Measurements from ENCODE around the gene SLC25A26. TPM values are rescaled to one million over a fixed set of nuclear protein-coding genes. Genes with fewer than 3 reads are reported as not detected.

Gene SLC25A26
- total RNA-seq, 2 donors from 2014 or later = 27.1 to 32.6 TPM

- Mint-ChIP-seq H3K27ac (peak overlapping the region; percentile 87), H3K4me3 (no peak overlapping the region), H3K27me3 (no peaks in the 10 kb centered on the region), H3K9me3 (no peaks in the 10 kb centered on the region), H3K4me1 (peaks cover 7% of the 10 kb centered on the region), H3K36me3 (ENCODE audit: low read depth) (peaks cover 86% of the 10 kb centered on the region)
- no peak for ATAC-seq (replicated peaks)
Measured at GRCh38 chr3:66399529-66400232, 178.9 kb downstream of the SLC25A26 start.

GRCh38 chr3:66400411-66401156 lies 179.8 kb downstream of the SLC25A26 start:
- Mint-ChIP-seq H3K27me3 (no peaks in the 10 kb centered on the region), H3K4me1 (no peaks in the 10 kb centered on the region), H3K4me3 (no peak overlapping the region), H3K36me3 (ENCODE audit: low read depth) (peaks cover 86% of the 10 kb centered on the region), H3K9me3 (no peaks in the 10 kb centered on the region), H3K27ac (peak overlapping the region; percentile 10)
- no peak for ATAC-seq (replicated peaks)

DNA sequence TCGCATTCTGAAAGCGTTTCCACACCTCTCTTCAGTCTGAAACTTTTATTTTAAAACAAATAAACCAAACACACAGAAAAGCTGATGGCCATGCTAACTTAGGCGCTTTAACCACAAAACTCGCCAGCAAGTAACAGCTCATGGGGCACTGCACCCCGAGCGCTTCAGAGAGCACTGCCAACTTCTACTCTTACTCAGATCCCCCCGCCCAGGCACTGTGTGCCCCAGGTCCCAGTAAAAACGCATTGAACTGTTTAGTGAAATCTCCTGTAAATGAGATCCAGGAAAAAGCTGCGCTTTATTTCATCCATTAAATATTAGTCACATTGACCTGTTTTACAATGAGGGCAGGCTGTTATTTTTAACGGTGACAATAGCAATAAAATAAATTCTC lies 180.4 kb downstream of the SLC25A26 start:
- Mint-ChIP-seq H3K27me3 (no peaks in the 10 kb centered on the region), H3K36me3 (ENCODE audit: low read depth) (peaks cover 85% of the 10 kb centered on the region), H3K27ac (peak overlapping the region; percentile 10), H3K4me1 (no peaks in the 10 kb centered on the region), H3K4me3 (no peak overlapping the region), H3K9me3 (no peaks in the 10 kb centered on the region)
- no peak for ATAC-seq (replicated peaks)

- H3K4me3 Mint-ChIP-seq = no peak overlapping the region
- no peak for ATAC-seq (replicated peaks)
- peak overlapping the region; percentile 10 for H3K27ac Mint-ChIP-seq
- no peaks in the 10 kb centered on the region for H3K4me1 Mint-ChIP-seq
- H3K9me3 Mint-ChIP-seq = no peaks in the 10 kb centered on the region
- no peaks in the 10 kb centered on the region for H3K27me3 Mint-ChIP-seq
- peaks cover 85% of the 10 kb centered on the region for H3K36me3 Mint-ChIP-seq (ENCODE audit: low read depth)
Measured at GRCh38 chr3:66401675-66402491, 181.1 kb downstream of the SLC25A26 start.

DNA sequence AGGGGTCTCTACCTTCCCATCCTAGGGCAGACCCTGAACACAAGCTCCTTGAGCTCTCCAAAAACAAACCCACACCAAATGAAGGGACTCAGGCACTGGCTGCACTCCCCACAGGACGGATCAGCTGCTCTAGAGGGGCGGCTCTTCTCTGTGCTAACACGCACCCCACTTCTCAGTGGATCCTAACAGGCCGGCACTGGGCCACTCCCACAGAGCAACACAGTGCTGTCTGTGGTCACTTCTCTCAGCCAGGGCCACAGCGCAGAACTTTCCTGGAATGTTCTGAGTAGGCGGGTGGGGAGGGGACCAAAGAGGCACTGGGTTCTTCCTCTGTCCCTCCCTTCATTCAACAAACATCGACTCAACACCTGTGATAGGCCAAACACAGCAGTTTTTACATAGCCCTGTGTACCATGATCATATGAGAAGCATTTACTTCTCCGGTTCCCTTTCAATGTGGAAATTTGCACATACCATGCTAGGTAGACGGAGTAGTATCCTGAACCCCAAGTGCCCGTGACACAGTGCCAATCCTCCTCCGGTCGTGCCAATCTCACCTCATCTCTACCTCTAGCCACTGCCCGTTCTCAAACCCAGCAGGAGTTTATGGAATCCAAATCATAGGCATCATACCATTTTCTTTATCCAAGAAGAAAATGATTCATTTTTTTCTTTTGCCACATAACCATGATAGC lies 181.9 kb downstream of the SLC25A26 start:
- peaks cover 85% of the 10 kb centered on the region for H3K36me3 Mint-ChIP-seq (ENCODE audit: low read depth)
- H3K4me1 Mint-ChIP-seq = no peaks in the 10 kb centered on the region
- no peaks in the 10 kb centered on the region for H3K9me3 Mint-ChIP-seq
- no peaks in the 10 kb centered on the region for H3K27me3 Mint-ChIP-seq
- peak overlapping the region; percentile 10 for H3K27ac Mint-ChIP-seq
- no peak overlapping the region for H3K4me3 Mint-ChIP-seq
- ATAC-seq (replicated peaks) = no peak

DNA sequence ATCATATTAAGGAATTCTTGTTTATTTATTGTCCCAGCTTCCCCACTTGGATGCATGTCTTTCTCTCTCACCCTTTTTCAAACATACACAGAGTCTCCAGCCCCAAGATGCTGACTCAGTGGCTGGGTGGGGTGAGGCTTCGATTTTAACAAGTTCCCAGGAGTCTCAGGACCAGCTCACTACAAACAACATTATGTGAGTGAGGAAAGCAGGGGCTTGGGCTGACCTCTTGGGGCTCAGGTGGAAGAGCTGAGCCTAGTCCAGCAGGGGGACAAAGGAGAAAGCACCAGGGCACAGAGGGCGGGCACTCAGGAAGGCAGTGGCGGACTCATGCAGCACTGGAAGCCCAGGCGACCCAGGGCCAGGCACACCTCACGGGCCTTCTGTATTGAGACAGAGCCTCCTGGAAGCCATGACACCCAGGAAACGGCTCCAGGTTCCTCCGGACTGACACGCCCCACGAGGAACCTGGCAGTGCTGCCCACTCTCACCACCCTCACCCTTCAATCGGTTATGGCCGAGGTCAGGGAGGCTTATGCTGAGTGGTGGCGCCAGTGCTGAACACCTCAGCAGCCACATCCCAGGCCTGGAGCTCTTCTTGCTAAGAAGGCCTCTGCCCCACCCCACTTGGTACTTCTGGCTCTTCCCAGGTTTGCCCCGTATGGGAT lies 182.7 kb downstream of the SLC25A26 start:
- Mint-ChIP-seq H3K9me3 (no peaks in the 10 kb centered on the region), H3K4me3 (no peak overlapping the region), H3K36me3 (ENCODE audit: low read depth) (peaks cover 85% of the 10 kb centered on the region), H3K27ac (peak overlapping the region; percentile 10), H3K27me3 (no peaks in the 10 kb centered on the region), H3K4me1 (no peaks in the 10 kb centered on the region)
- ATAC-seq (replicated peaks) = no peak

GRCh38 chr3:66404197-66404596 lies 183.4 kb downstream of the SLC25A26 start:
- no peak for ATAC-seq (replicated peaks)

DNA sequence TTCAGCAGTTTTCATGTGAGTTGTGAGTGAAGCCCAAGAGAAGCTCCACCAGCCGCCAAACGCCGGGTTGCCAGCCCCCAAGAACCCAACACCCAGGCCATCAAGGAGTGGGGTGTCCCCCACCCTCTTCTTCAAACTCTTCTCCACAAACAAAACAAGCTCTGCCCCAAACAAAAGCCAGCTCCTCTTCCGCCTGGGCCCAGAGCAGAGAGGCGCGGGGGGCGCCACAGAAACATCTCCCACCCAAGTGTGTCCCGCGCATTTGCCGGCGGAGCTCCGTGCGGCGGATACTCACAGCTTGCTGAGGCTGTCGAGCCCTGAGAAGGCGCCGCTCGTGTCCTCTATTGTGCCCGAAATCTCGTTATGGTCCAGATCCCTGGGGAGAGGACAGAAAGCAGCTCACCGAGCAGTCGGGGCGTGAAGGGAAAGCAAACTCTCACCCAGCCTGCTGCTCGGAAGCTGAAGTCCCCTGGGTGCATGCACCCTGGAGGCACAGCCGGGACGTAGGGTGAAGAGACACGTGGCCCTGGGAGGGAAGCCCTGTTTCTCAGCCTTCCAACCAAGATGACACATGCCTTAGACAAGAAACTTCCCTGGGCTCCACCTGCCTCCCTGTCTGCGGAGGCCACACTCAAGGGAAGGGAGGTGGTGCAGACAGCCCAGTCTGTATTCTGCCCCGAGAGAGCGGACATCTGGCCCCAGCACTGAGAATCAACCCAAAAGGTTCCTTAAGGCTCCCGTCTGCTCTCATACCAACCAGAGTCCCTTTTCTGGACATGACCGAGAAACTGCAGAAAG lies 184.3 kb downstream of the SLC25A26 start:
- no peaks in the 10 kb centered on the region for H3K9me3 Mint-ChIP-seq
- no peaks in the 10 kb centered on the region for H3K4me1 Mint-ChIP-seq
- no peak overlapping the region for H3K27ac Mint-ChIP-seq
- H3K27me3 Mint-ChIP-seq = no peaks in the 10 kb centered on the region
- H3K4me3 Mint-ChIP-seq = no peak overlapping the region
- ATAC-seq (replicated peaks) = no peak
- peaks cover 89% of the 10 kb centered on the region for H3K36me3 Mint-ChIP-seq (ENCODE audit: low read depth)

More at GRCh38 chr3:66404197-66404596, 183.4 kb downstream of the SLC25A26 start:
- Mint-ChIP-seq H3K36me3 (ENCODE audit: low read depth) (peaks cover 85% of the 10 kb centered on the region), H3K27me3 (no peaks in the 10 kb centered on the region), H3K4me3 (no peak overlapping the region), H3K9me3 (no peaks in the 10 kb centered on the region), H3K4me1 (no peaks in the 10 kb centered on the region), H3K27ac (peak overlapping the region; percentile 31)

- Mint-ChIP-seq H3K9me3 (no peaks in the 10 kb centered on the region), H3K27me3 (no peaks in the 10 kb centered on the region), H3K4me1 (no peaks in the 10 kb centered on the region), H3K4me3 (no peak overlapping the region), H3K36me3 (ENCODE audit: low read depth) (peaks cover 95% of the 10 kb centered on the region), H3K27ac (no peak overlapping the region)
- no peak for ATAC-seq (replicated peaks)
Measured at GRCh38 chr3:66405701-66406091, 184.9 kb downstream of the SLC25A26 start.

DNA sequence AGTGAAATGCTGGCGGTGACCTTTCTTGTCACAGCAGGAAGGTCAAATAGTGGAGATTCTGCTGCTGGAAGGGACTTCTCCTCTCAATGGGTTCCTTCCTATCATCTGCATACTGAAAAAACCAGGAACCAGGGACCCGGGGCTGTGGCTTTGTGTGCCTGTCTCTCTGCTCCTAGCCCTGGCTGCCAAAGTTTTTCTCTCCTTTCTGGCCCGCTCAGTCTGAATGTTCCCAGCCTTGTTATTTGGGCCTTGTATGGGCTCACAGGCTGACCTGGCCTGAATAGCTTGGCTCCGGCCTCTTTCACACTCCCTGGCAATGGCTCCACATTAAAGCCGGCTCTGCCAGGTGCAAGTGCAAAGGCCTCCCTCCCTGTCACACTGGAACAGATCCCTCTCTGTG lies 185.4 kb downstream of the SLC25A26 start:
- ATAC-seq (replicated peaks) = no peak

GRCh38 chr3:66406831-66407610 lies 186.2 kb downstream of the SLC25A26 start:
- Mint-ChIP-seq H3K27me3 (no peaks in the 10 kb centered on the region), H3K4me3 (no peak overlapping the region), H3K9me3 (no peaks in the 10 kb centered on the region), H3K36me3 (ENCODE audit: low read depth) (peaks cover 96% of the 10 kb centered on the region), H3K4me1 (no peaks in the 10 kb centered on the region), H3K27ac (no peak overlapping the region)
- ATAC-seq (replicated peaks) = no peak

More for the DNA sequence above, 185.4 kb downstream of the SLC25A26 start:
- Mint-ChIP-seq H3K4me1 (no peaks in the 10 kb centered on the region), H3K4me3 (no peak overlapping the region), H3K36me3 (ENCODE audit: low read depth) (peaks cover 96% of the 10 kb centered on the region), H3K9me3 (no peaks in the 10 kb centered on the region), H3K27me3 (no peaks in the 10 kb centered on the region), H3K27ac (no peak overlapping the region)

- no peak overlapping the region for H3K4me3 Mint-ChIP-seq
- H3K9me3 Mint-ChIP-seq = no peaks in the 10 kb centered on the region
- H3K36me3 Mint-ChIP-seq (ENCODE audit: low read depth) = peaks cover 96% of the 10 kb centered on the region
- no peaks in the 10 kb centered on the region for H3K4me1 Mint-ChIP-seq
- peak; percentile 88 for ATAC-seq (replicated peaks)
- peak overlapping the region; percentile 74 for H3K27ac Mint-ChIP-seq
- no peaks in the 10 kb centered on the region for H3K27me3 Mint-ChIP-seq
Measured at GRCh38 chr3:66407611-66408218, 186.9 kb downstream of the SLC25A26 start.

Measured in activated T-helper 17 cell treated with anti-CD3 and anti-CD28 coated beads, Interleukin-2, amount 50 U/mL, for 72 hours (primary cell).